GM19193 (cell line): ENCODE measurements around the gene COL15A1.

ENCODE experiments used
- POLR2A ChIP-seq: IDR thresholded peaks from 4 replicates; pipeline ENCODE4 v1.6.1; 2011; ENCODE audit not compliant: insufficient read depth, insufficient read length; ENCODE audit errors: extremely low read depth

COL15A1 gene

GRCh38 chr9:98913044-98913443 is 30.7 kb upstream of the COL15A1 start:
- no peak for TF ChIP-seq POLR2A

DNA sequence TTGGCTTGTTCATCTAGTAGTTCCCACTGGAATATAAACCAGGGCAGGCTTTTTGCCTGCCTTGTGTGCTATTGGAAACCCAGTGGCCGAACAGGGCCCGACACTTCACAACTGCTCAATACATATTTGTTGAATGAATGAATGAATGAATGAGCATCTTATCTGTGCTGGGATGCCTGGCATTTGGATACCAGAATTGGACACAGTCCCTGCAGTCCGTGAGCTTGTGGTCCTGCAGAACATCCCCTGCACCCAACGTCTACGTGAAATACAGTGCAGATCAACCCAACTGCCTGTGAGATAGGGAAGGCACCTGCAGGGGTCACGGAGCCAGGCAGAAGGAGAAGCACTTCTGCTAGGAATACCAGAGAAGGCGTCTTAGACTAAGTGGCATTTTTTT is 30.0 kb upstream of the COL15A1 start:
- no peak for TF ChIP-seq POLR2A

DNA sequence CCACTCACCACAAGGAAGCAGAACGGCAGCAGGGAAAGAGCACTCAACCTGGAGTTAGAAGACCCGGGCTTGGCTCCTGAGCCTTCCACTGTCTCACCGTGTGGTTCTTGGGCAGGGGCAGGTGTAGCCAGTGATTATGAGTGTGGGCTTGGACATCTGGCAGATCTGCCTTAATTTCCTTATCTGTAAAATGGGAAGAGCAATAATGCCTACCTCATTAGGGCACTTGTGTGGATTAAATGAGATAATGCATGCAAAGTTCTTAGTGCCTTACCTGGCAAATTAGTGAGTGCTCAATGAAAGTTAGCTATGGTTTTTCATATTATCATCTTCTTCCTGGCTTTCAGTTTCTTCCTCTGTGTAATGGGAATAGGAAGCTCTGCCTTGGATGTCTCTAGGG is 28.1 kb upstream of the COL15A1 start:
- no peak for TF ChIP-seq POLR2A

DNA sequence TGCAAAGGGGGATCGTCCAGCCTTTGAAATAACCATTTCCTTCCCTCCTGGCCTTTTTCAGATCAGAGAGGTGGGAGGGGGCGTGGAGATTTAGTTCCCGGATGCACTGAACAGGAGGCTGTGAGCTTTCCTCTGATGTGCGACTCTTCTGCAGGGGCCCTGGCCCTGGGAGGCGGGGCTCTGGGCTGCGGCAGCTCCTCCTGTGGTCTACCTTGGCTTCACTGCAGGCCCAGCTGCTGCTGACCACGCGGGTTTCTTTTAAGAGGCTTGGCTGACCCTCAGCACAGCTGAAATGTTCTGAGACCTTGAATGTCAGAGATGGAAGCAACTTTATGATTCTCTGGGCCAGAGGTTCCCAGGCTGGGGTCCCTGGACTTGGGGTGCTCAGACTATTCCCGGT is 27.0 kb upstream of the COL15A1 start:
- no peak for TF ChIP-seq POLR2A

DNA sequence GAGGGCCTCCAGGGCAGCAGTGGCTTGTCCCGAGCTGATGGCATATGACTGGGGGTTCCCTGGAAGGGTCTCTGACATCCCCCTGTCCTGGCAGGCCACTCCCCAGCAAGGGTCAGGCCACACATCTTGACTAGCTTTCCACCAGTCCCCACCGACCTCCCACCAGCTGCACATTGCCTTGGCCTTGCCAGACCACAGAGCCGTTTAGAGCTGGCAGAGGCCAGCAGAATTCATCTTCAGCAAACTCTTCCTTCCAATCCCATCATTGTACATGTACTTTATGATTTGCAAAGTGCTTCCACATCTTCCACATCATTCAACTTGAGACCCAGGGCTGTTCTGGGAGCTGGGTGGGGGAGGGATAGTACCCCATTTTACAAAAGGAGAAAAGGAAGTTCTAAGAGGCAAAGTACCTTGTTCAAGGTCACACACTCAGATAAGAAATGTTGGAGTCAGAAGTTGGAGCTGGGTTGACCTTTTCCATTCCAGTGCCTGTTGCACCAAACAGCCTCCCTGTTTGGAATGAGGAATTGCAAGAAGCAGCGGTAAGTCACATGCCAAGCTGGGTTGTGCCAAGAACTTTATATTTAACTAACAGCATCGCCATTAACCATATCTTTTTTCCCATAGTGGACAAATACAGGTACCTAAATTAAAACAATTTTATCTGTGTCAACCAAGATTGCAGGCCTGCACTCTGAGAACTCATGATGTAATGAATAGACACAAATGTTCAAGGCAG is 25.8 kb upstream of the COL15A1 start:
- no peak for TF ChIP-seq POLR2A

GRCh38 chr9:98921732-98922131 is 22.0 kb upstream of the COL15A1 start:
- no peak for TF ChIP-seq POLR2A

GRCh38 chr9:98922721-98923435 is 20.8 kb upstream of the COL15A1 start:
- no peak for TF ChIP-seq POLR2A

GRCh38 chr9:98923451-98924123 is 20.1 kb upstream of the COL15A1 start:
- no peak for TF ChIP-seq POLR2A

DNA sequence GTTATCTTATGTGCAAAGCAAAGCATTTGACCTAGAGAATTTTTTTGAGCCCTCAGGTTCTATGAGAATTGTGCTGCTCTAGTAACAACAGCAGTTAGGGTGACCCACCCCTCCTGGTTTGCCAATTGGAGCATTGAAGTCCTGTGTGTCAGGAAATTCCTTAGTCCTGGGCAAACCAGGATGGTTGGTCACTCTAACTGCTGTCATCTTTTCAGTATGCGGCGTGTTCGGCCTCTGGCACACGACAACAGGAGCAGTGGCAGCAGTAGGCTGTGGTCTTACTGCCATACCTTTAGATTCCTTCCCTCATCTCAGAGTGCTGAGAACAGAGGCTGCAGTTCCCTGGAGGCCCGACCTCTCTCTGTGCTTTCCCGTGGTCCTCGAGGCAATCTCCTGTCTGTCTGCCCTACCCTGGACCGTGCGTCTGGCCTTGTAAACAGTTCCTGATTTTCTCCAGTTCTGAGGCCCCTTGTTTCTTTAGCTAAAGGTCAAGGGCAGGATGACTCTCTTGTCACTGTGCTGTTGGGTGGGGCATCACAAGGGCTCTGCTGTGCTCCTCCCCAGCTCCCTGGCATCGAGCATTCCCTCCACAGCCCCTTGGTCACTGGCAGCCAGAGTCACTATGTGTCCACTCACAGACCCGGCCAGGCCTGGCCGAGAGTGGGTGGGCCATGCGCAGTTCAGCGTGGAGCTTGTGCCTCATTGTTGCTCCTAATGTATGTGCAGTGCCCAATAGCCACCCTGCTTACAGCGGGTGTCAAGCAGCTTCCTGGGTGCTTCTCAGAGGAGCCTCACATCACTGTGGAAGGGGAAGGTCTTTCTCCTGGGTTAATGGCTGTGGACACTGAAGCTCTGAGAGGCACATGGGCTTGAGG is 18.5 kb upstream of the COL15A1 start:
- no peak for TF ChIP-seq POLR2A

DNA sequence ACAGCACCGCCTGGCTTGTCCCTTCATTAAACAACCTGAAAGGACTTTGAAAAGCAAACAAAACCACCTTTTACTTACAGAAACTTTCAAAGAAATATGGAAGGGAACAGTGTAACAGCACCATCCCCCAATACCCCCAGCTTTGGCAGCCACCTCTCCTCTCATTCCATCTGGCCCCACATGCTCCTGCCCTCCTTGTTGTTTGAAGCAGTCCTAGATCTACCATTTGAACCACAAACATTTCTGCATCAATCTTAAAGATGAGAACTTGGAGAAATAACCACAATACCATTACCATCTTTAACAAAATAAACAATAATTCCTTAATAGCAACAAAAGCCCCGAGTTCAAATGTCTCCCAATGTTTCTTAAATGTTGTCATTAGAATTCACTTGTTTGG is 17.8 kb upstream of the COL15A1 start:
- no peak for TF ChIP-seq POLR2A

DNA sequence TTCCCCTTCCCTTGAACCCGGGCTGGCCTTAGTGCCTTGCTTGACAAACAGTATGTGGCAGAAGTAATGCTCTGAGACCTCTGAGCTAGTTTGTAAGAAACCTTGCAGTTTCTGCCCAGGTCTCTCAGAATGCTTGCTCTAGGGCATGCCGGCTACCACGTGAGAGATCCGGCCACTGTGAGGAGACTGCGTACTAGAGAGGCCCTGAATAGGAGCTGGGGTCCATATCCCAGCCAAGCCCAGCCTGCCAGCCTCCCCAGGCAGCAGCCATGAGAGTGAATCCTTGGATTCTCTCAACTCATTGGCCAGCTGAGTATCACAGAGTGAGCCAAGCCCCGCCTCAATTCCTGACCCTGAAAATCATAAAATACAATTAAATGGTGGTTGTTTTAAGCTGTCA is 16.0 kb upstream of the COL15A1 start:
- no peak for TF ChIP-seq POLR2A

DNA sequence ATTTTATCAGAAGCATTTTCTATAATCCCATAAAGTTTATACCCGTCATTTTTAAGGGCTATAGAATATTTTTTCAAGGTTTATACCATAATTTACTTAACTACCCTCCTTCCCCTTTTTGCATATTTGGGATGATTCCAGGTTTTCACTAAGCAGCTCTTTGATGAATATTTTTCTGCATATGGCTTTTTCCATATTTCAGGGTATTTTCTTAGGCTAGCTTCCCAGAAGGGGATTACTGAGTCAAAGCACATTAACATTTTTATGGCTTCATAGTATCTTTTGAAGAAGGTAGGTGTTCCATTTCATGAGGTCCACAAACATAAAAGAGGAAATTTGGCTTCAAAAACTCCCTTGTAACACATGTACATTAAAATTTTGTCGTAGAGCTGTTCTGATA is 14.6 kb upstream of the COL15A1 start:
- no peak for TF ChIP-seq POLR2A

GRCh38 chr9:98929895-98930341 is 13.8 kb upstream of the COL15A1 start:
- TF ChIP-seq POLR2A: no peak

- no peak for TF ChIP-seq POLR2A
Measured at GRCh38 chr9:98930792-98931191, 12.9 kb upstream of the COL15A1 start.

GRCh38 chr9:98931600-98932389 is 11.9 kb upstream of the COL15A1 start:
- TF ChIP-seq POLR2A: no peak

DNA sequence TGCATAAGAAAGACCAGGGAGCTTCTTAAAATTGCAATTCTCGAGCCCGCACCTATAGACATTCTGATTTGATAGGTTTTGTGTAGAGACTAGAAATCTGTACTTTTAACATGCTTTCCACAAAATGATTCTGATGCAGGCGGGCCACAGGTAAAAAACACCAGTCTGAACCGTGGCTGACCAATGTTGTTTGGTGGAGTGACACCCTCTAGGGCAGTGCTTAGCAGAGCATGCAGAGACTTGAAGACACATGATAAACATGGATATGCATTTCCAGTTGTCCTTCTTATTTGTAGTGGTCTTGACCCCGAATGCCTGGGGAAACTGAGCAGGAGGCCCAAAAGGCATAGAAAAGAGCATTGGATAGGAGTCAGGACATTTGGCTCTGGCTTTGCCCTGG is 10.5 kb upstream of the COL15A1 start:
- no peak for TF ChIP-seq POLR2A
